OCI-LY3 (cell line): Measurements from ENCODE around the gene RSPO1.

Source experiments
- H2AFZ ChIP-seq: fragments of 200-600, 300-600 bp; shearing (Covaris generic); 2 replicates; pipeline ENCODE4 v1.6.0; 2014; ENCODE audit warnings: antibody characterized with exemption, low read depth, low read length
- H3K27ac ChIP-seq: fragments of 200-600, 300-600 bp; sonication (generic); 2 replicates; pipeline ENCODE4 v1.5.1; 2014; ENCODE audit warnings: mild to moderate bottlenecking, low read length, moderate library complexity, mixed read lengths
- H3K27me3 ChIP-seq: fragments of 200-600, 300-600 bp; sonication (generic); 2 replicates; pipeline ENCODE4 v1.6.1; 2014; ENCODE audit warnings: low read depth, low read length, mixed read lengths
- H3K36me3 ChIP-seq: fragments of 200-600, 300-600 bp; sonication (generic); replicated peaks from 2 replicates; pipeline ENCODE3; 2014; ENCODE audit warnings: low read depth, low read length, mixed read lengths
- H3K4me1 ChIP-seq: fragments of 300-600, 200-600 bp; sonication (generic); 2 replicates; pipeline ENCODE4 v1.6.1; 2014; ENCODE audit warnings: low read length, mixed read lengths
- H3K4me2 ChIP-seq: fragments of 200-600, 300-600 bp; sonication (generic); 2 replicates; pipeline ENCODE4 v1.6.1; 2014; ENCODE audit warnings: low read length, mixed read lengths
- H3K4me3 ChIP-seq: fragments of 300-600, 200-600 bp; sonication (generic); 2 replicates; pipeline ENCODE4 v1.5.1; 2014; ENCODE audit warnings: antibody characterized with exemption, mild to moderate bottlenecking, low read length, moderate library complexity
- H3K79me2 ChIP-seq: fragments of 300-600, 200-600 bp; shearing (Covaris generic); 2 replicates; pipeline ENCODE4 v1.6.1; 2014; ENCODE audit warnings: mild to moderate bottlenecking, low read length, mixed read lengths
- H3K9ac ChIP-seq: fragments of 300-600, 200-600 bp; shearing (Covaris generic); 2 replicates; pipeline ENCODE4 v1.6.0; 2014; ENCODE audit warnings: mild to moderate bottlenecking, low read length, moderate library complexity
- H3K9me3 ChIP-seq: fragments of 200-600, 300-600 bp; shearing (Covaris generic); 2 replicates; pipeline ENCODE4 v1.6.1; 2014; ENCODE audit warnings: low read length, mixed read lengths; ENCODE audit not compliant: insufficient read depth
- H4K20me1 ChIP-seq: fragments of 200-600, 300-600 bp; sonication (generic); 2 replicates; pipeline ENCODE4 v1.6.1; 2016; ENCODE audit warnings: low read length, mixed read lengths; ENCODE audit not compliant: insufficient read depth
- EZH2phosphoT487 ChIP-seq: fragments of 200-600 bp; shearing (Covaris generic); IDR thresholded peaks from 2 replicates; pipeline ENCODE4 v1.6.1; 2018; ENCODE audit warnings: antibody characterized with exemption, mixed run types, low read depth
- TF ChIP-seq, protein P1 (sequence below): fragments of 200-600, 300-600 bp; sonication (generic); IDR thresholded peaks from 2 replicates; pipeline ENCODE4 v1.5.1; 2014; ENCODE audit warnings: antibody characterized with exemption, low read length, low read depth

The RSPO1 gene

DNA sequence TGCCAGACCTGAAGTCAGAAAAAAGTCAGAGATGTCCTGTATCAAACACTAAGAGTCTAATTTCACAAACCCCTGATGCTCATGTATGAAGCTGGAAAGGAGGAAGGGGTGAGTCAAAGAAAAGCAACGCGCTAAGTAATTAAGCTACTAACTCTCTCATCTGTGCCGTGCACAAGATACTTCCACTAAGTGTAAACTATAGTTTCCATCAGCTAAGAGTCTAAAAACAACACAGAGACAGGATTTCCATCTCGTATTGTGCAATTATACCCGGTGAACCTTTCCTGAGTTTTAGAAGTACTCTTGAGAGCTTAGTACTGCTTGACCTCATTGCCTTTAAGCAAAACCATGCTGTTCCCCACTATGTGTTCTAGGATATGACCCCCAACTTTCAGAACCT lies 59.0 kb downstream of the RSPO1 start:
- H3K27me3 ChIP-seq = no peaks in the 10 kb centered on the region
- H3K27ac ChIP-seq = 0 out of 2 replicates have a peak overlapping the region, but pooled peaks have one; percentile 25
- H4K20me1 ChIP-seq = no peaks in the 10 kb centered on the region
- no peak overlapping the region for H3K4me2 ChIP-seq
- H3K4me1 ChIP-seq = peaks cover 14% of the 10 kb centered on the region
- H3K9ac ChIP-seq = no peak overlapping the region
- peaks cover 45% of the 10 kb centered on the region for H3K36me3 ChIP-seq
- H3K79me2 ChIP-seq = no peaks in the 10 kb centered on the region
- no peak overlapping the region for H2AFZ ChIP-seq
- TF ChIP-seq EZH2phosphoT487 = no peak
- TF ChIP-seq, protein P1, sequence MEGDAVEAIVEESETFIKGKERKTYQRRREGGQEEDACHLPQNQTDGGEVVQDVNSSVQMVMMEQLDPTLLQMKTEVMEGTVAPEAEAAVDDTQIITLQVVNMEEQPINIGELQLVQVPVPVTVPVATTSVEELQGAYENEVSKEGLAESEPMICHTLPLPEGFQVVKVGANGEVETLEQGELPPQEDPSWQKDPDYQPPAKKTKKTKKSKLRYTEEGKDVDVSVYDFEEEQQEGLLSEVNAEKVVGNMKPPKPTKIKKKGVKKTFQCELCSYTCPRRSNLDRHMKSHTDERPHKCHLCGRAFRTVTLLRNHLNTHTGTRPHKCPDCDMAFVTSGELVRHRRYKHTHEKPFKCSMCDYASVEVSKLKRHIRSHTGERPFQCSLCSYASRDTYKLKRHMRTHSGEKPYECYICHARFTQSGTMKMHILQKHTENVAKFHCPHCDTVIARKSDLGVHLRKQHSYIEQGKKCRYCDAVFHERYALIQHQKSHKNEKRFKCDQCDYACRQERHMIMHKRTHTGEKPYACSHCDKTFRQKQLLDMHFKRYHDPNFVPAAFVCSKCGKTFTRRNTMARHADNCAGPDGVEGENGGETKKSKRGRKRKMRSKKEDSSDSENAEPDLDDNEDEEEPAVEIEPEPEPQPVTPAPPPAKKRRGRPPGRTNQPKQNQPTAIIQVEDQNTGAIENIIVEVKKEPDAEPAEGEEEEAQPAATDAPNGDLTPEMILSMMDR = no peak
- no peaks in the 10 kb centered on the region for H3K9me3 ChIP-seq
- no peak overlapping the region for H3K4me3 ChIP-seq

DNA sequence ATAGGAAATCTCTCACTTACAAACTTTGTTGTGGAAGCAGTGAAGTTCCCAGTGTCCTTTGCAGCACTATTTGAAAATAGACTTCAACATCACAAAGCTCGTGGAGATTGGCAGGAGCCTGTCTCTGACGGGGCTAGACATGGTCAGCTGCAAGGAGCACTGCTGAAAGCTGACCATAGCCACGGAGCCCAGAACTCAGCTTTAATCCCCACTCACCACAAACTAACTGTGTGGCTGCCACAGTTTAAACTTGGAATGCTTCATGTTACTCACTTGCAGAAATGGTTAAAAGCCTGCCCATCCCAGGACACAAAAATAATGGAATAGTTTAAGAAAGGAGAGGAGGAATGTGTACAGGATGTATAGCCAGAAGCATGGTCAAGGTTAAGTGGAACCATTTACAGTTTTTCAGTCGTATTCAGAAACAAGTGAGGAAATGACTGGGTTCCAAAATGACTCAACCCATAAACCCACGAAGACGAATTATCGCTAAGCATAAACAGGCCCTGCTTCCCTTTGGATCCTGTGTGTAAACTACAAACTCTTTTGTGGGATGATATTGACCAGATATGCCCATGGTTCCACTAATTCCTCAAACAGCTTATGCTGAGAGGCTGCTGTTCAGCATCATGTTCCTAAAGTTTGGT lies 59.7 kb downstream of the RSPO1 start:
- H3K4me1 ChIP-seq = peaks cover 14% of the 10 kb centered on the region
- H3K9me3 ChIP-seq = no peaks in the 10 kb centered on the region
- no peaks in the 10 kb centered on the region for H3K79me2 ChIP-seq
- no peak overlapping the region for H3K4me3 ChIP-seq
- H2AFZ ChIP-seq = no peak overlapping the region
- TF ChIP-seq, protein P1 = no peak
- no peak for TF ChIP-seq EZH2phosphoT487
- H3K4me2 ChIP-seq = peak overlapping the region; percentile 33
- H3K36me3 ChIP-seq = peaks cover 41% of the 10 kb centered on the region
- H4K20me1 ChIP-seq = no peaks in the 10 kb centered on the region
- no peaks in the 10 kb centered on the region for H3K27me3 ChIP-seq
- no peak overlapping the region for H3K9ac ChIP-seq
- peak overlapping the region; percentile 25 for H3K27ac ChIP-seq

DNA sequence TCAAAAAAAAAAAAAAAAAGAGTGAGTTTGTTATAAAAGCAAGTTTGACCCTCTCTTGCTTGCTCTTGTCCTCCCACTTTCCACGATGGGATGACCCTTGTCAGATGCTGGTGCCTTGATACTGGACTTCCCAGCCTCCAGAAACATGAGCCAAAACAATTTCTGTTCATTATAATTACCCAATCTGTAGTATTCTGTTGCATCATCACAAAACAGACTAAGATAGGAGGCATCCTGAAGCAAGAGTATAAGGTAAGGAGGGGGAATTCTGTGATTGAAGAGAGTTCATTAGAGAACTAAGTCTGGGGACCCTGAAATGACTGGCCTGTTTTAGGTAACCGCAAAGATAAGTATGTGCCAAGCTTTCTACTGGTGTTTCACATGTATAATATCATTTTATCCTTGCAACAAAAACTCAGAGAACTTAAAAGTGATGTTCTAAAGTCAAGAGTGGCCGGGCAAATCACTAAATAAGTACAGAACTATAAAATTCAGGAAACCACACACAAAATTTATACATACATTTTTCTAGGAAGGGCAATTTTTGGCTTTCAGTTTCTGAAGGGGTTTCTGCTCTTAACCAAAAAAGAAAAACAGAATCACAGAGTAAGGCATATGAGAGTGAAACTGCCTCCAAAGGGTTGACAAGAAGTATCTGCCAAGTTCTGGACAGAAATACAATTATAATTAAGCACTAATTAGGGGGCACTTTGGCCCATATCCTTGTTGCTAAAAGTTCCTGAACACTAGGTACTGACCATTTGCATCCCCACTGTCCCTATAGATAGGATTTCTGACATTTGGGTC lies 64.0 kb downstream of the RSPO1 start:
- Histone ChIP-seq H3K27ac (no peak overlapping the region), H3K79me2 (no peaks in the 10 kb centered on the region), H3K4me3 (no peak overlapping the region), H4K20me1 (no peaks in the 10 kb centered on the region), H3K9ac (no peak overlapping the region), H3K9me3 (no peaks in the 10 kb centered on the region), H3K27me3 (no peaks in the 10 kb centered on the region), H3K4me2 (no peak overlapping the region), H2AFZ (no peak overlapping the region), H3K4me1 (peaks cover 11% of the 10 kb centered on the region), H3K36me3 (peaks cover 65% of the 10 kb centered on the region)
- TF ChIP-seq, protein P1 = no peak
- no peak for TF ChIP-seq EZH2phosphoT487

DNA sequence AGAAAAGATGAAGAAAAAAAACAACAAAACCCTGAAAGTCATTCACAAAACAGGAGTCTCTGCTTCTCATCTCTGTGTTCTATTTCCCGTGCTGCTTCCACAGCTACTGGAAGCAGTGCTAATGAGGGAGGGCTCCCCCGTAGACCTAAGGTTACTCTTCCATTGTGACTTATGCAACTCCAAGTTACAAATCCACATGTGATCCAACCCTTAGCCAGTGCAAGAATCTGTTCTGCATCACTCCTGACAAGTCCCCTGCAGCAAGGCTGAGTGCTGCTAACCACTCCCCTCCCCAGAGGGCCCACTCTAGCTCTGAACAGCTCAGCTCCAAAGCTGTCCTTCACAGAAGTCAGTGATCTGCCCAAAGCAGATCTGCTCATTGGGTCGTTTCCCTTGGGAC lies 67.7 kb downstream of the RSPO1 start:
- H3K79me2 ChIP-seq = no peaks in the 10 kb centered on the region
- no peak overlapping the region for H3K4me3 ChIP-seq
- H3K27me3 ChIP-seq = no peaks in the 10 kb centered on the region
- no peak overlapping the region for H3K9ac ChIP-seq
- H3K4me2 ChIP-seq = no peak overlapping the region
- H3K27ac ChIP-seq = no peak overlapping the region
- TF ChIP-seq, protein P1 = no peak
- TF ChIP-seq EZH2phosphoT487 = no peak
- no peaks in the 10 kb centered on the region for H3K9me3 ChIP-seq
- no peaks in the 10 kb centered on the region for H4K20me1 ChIP-seq
- no peak overlapping the region for H2AFZ ChIP-seq
- H3K36me3 ChIP-seq = peaks cover 40% of the 10 kb centered on the region
- no peaks in the 10 kb centered on the region for H3K4me1 ChIP-seq
